ENCODE results near the gene HIPK2.
A peak's percentile ranks its signal among the peaks of the same experiment; 100 is the strongest.
"Not testable (repeated sequence)": the region's sequence is repeated elsewhere in the genome, so short reads cannot be mapped to it uniquely, and the experiment has no call there.

Gene HIPK2

GRCh38 chr7:139634087-139634486 lies 143.7 kb downstream of the HIPK2 start:
- Mint-ChIP-seq H3K27me3 (no peaks in the 10 kb centered on the region), H3K4me1 (ENCODE audit: low read depth) (peaks cover 45% of the 10 kb centered on the region), H3K27ac (no peak overlapping the region), H3K36me3 (ENCODE audit: low read depth) (peaks cover 33% of the 10 kb centered on the region), H3K9me3 (peaks cover 7% of the 10 kb centered on the region), H3K4me3 (no peak overlapping the region)

GRCh38 chr7:139631520-139632031 lies 146.2 kb downstream of the HIPK2 start:
- H3K4me1 Mint-ChIP-seq (ENCODE audit: low read depth): peaks cover 57% of the 10 kb centered on the region
- no peak overlapping the region for H3K4me3 Mint-ChIP-seq
- no peaks in the 10 kb centered on the region for H3K9me3 Mint-ChIP-seq
- no peak overlapping the region for H3K27ac Mint-ChIP-seq
- no peaks in the 10 kb centered on the region for H3K27me3 Mint-ChIP-seq
- peaks cover 41% of the 10 kb centered on the region for H3K36me3 Mint-ChIP-seq (ENCODE audit: low read depth)

- peaks cover 54% of the 10 kb centered on the region for H3K4me1 Mint-ChIP-seq (ENCODE audit: low read depth)
- no peaks in the 10 kb centered on the region for H3K9me3 Mint-ChIP-seq
- H3K4me3 Mint-ChIP-seq: no peak overlapping the region
- peaks cover 40% of the 10 kb centered on the region for H3K36me3 Mint-ChIP-seq (ENCODE audit: low read depth)
- no peaks in the 10 kb centered on the region for H3K27me3 Mint-ChIP-seq
- H3K27ac Mint-ChIP-seq: peak overlapping the region; percentile 36
Measured at GRCh38 chr7:139630643-139631519, 146.9 kb downstream of the HIPK2 start.

GRCh38 chr7:139629392-139630082 lies 148.3 kb downstream of the HIPK2 start:
- H3K4me1 Mint-ChIP-seq (ENCODE audit: low read depth): peaks cover 50% of the 10 kb centered on the region
- no peak overlapping the region for H3K27ac Mint-ChIP-seq
- no peak overlapping the region for H3K4me3 Mint-ChIP-seq
- no peaks in the 10 kb centered on the region for H3K9me3 Mint-ChIP-seq
- H3K36me3 Mint-ChIP-seq (ENCODE audit: low read depth): peaks cover 52% of the 10 kb centered on the region
- no peaks in the 10 kb centered on the region for H3K27me3 Mint-ChIP-seq

- Mint-ChIP-seq H3K4me1 (ENCODE audit: low read depth) (peaks cover 59% of the 10 kb centered on the region), H3K36me3 (ENCODE audit: low read depth) (peaks cover 57% of the 10 kb centered on the region), H3K27ac (no peak overlapping the region), H3K27me3 (no peaks in the 10 kb centered on the region), H3K4me3 (no peak overlapping the region), H3K9me3 (no peaks in the 10 kb centered on the region)
Measured at GRCh38 chr7:139627831-139628230, 150.0 kb downstream of the HIPK2 start.

GRCh38 chr7:139626817-139627216 lies 151.0 kb downstream of the HIPK2 start:
- no peaks in the 10 kb centered on the region for H3K9me3 Mint-ChIP-seq
- H3K27ac Mint-ChIP-seq: peak overlapping the region; percentile 85
- no peak overlapping the region for H3K4me3 Mint-ChIP-seq
- no peaks in the 10 kb centered on the region for H3K27me3 Mint-ChIP-seq
- peaks cover 57% of the 10 kb centered on the region for H3K36me3 Mint-ChIP-seq (ENCODE audit: low read depth)
- H3K4me1 Mint-ChIP-seq (ENCODE audit: low read depth): peaks cover 59% of the 10 kb centered on the region

GRCh38 chr7:139623518-139623917 lies 154.3 kb downstream of the HIPK2 start:
- no peak overlapping the region for H3K4me3 Mint-ChIP-seq
- no peaks in the 10 kb centered on the region for H3K9me3 Mint-ChIP-seq
- peaks cover 39% of the 10 kb centered on the region for H3K36me3 Mint-ChIP-seq (ENCODE audit: low read depth)
- H3K27me3 Mint-ChIP-seq: no peaks in the 10 kb centered on the region
- no peak overlapping the region for H3K27ac Mint-ChIP-seq
- peaks cover 39% of the 10 kb centered on the region for H3K4me1 Mint-ChIP-seq (ENCODE audit: low read depth)

- H3K27ac Mint-ChIP-seq: no peak overlapping the region
- no peak overlapping the region for H3K4me3 Mint-ChIP-seq
- no peaks in the 10 kb centered on the region for H3K9me3 Mint-ChIP-seq
- no peaks in the 10 kb centered on the region for H3K27me3 Mint-ChIP-seq
- H3K4me1 Mint-ChIP-seq (ENCODE audit: low read depth): peaks cover 16% of the 10 kb centered on the region
- H3K36me3 Mint-ChIP-seq (ENCODE audit: low read depth): peaks cover 24% of the 10 kb centered on the region
Measured at GRCh38 chr7:139620676-139621344, 157.0 kb downstream of the HIPK2 start.

- Mint-ChIP-seq H3K9me3 (no peaks in the 10 kb centered on the region), H3K27ac (no peak overlapping the region), H3K4me1 (ENCODE audit: low read depth) (peaks cover 7% of the 10 kb centered on the region), H3K27me3 (no peaks in the 10 kb centered on the region), H3K36me3 (ENCODE audit: low read depth) (peaks cover 10% of the 10 kb centered on the region), H3K4me3 (no peak overlapping the region)
Measured at GRCh38 chr7:139619367-139619657, 158.5 kb downstream of the HIPK2 start.

GRCh38 chr7:139618482-139619366 lies 159.1 kb downstream of the HIPK2 start:
- Mint-ChIP-seq H3K27ac (no peak overlapping the region), H3K4me1 (ENCODE audit: low read depth) (peaks cover 2% of the 10 kb centered on the region), H3K36me3 (ENCODE audit: low read depth) (peaks cover 7% of the 10 kb centered on the region), H3K9me3 (no peaks in the 10 kb centered on the region), H3K4me3 (no peak overlapping the region), H3K27me3 (no peaks in the 10 kb centered on the region)

- Mint-ChIP-seq H3K9me3 (no peaks in the 10 kb centered on the region), H3K27ac (no peak overlapping the region), H3K27me3 (no peaks in the 10 kb centered on the region), H3K36me3 (ENCODE audit: low read depth) (peaks cover 7% of the 10 kb centered on the region), H3K4me1 (ENCODE audit: low read depth) (no peaks in the 10 kb centered on the region), H3K4me3 (no peak overlapping the region)
Measured at GRCh38 chr7:139617074-139617473, 160.7 kb downstream of the HIPK2 start.

- no peaks in the 10 kb centered on the region for H3K4me1 Mint-ChIP-seq (ENCODE audit: low read depth)
- no peak overlapping the region for H3K27ac Mint-ChIP-seq
- no peak overlapping the region for H3K4me3 Mint-ChIP-seq
- no peaks in the 10 kb centered on the region for H3K9me3 Mint-ChIP-seq
- H3K27me3 Mint-ChIP-seq: no peaks in the 10 kb centered on the region
- peaks cover 18% of the 10 kb centered on the region for H3K36me3 Mint-ChIP-seq (ENCODE audit: low read depth)
Measured at GRCh38 chr7:139614886-139615285, 162.9 kb downstream of the HIPK2 start.

GRCh38 chr7:139613971-139614411 lies 163.8 kb downstream of the HIPK2 start:
- no peaks in the 10 kb centered on the region for H3K27me3 Mint-ChIP-seq
- no peaks in the 10 kb centered on the region for H3K4me1 Mint-ChIP-seq (ENCODE audit: low read depth)
- H3K9me3 Mint-ChIP-seq: no peaks in the 10 kb centered on the region
- H3K27ac Mint-ChIP-seq: no peak overlapping the region
- H3K4me3 Mint-ChIP-seq: no peak overlapping the region
- peaks cover 18% of the 10 kb centered on the region for H3K36me3 Mint-ChIP-seq (ENCODE audit: low read depth)

- not testable (repeated sequence) for H3K9me3 Mint-ChIP-seq; H3K27ac Mint-ChIP-seq; H3K4me3 Mint-ChIP-seq; H3K4me1 Mint-ChIP-seq (ENCODE audit: low read depth); H3K27me3 Mint-ChIP-seq
- H3K36me3 Mint-ChIP-seq (ENCODE audit: low read depth): peaks cover 28% of the 10 kb centered on the region
Measured at GRCh38 chr7:139611556-139611955, 166.2 kb downstream of the HIPK2 start.
